ENCODE measurements around the gene EXOC6B.

EXOC6B gene

DNA sequence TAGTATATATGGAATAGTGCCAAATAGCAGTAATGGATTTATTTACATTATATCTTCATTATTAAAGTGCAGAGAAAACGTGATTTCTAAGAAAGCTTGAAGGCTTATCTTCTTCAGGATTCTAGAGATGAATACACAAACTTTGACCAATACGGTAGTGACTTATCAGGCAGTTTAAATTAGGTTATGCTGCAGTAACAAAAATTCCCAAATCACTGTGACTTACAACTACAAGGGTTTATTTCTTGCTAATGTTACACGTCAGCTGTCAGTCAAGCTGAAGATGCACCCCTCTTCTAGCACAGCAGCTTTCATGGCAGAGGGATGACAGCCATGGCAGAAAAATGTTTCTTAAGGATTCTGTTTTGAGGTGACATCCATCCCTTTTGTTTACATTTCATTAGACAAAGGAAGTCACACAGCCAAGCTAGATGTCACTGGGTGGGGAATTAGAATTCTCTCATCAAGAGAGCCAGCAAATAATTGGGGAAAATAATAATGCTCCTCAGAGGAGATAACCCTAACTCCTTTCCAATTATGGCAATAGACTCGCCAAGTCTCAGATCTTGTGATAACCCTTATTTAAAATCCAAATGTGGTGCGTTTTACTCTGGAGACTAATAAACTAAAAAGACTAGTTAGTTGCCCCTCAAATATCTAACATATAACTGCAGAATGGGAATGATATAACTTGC, 409.9 kb downstream of the EXOC6B start:
- no peak overlapping the region for H3K4me3 ChIP-seq (replicated peaks; ENCODE audit: low read depth, low read length)
- TF ChIP-seq, protein P1, sequence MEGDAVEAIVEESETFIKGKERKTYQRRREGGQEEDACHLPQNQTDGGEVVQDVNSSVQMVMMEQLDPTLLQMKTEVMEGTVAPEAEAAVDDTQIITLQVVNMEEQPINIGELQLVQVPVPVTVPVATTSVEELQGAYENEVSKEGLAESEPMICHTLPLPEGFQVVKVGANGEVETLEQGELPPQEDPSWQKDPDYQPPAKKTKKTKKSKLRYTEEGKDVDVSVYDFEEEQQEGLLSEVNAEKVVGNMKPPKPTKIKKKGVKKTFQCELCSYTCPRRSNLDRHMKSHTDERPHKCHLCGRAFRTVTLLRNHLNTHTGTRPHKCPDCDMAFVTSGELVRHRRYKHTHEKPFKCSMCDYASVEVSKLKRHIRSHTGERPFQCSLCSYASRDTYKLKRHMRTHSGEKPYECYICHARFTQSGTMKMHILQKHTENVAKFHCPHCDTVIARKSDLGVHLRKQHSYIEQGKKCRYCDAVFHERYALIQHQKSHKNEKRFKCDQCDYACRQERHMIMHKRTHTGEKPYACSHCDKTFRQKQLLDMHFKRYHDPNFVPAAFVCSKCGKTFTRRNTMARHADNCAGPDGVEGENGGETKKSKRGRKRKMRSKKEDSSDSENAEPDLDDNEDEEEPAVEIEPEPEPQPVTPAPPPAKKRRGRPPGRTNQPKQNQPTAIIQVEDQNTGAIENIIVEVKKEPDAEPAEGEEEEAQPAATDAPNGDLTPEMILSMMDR (IDR thresholded peaks at IDR 0.05; ENCODE audit: insufficient read depth, low read length, poor library complexity, severe bottlenecking): no peak
- DNase-seq (ENCODE audit: extremely low read depth, insufficient read length): no peak
- H3K27me3 ChIP-seq (replicated peaks; ENCODE audit: control insufficient read depth, insufficient read depth, low read length): no peaks in the 10 kb centered on the region
- no peaks in the 10 kb centered on the region for H3K36me3 ChIP-seq (ENCODE audit: control insufficient read depth, insufficient read depth, low read length)

DNA sequence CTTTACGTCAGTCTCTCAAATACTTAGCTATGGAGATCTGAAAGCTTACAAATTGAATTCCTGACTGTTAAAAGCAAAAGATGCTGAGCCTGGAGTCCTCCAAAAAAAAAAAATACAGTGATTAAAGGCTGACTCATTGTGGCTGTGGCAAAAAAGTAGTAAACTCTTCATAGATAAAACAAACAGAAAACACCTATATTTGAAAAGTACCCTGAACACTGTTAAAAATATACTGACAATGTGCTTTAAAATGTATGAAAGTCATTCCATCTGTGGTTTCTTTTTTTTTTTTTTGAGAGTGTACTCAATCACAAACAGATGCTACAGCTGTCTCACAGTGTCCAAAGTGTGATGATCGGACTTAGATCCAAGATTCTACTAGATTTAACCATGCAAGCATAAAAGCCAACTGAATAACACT, 410.6 kb downstream of the EXOC6B start:
- H3K27me3 ChIP-seq (replicated peaks; ENCODE audit: control insufficient read depth, insufficient read depth, low read length): no peaks in the 10 kb centered on the region
- TF ChIP-seq, protein P1 (IDR thresholded peaks at IDR 0.05; ENCODE audit: insufficient read depth, low read length, poor library complexity, severe bottlenecking): no peak
- no peaks in the 10 kb centered on the region for H3K36me3 ChIP-seq (ENCODE audit: control insufficient read depth, insufficient read depth, low read length)
- DNase-seq (ENCODE audit: extremely low read depth, insufficient read length): no peak
- H3K4me3 ChIP-seq (replicated peaks; ENCODE audit: low read depth, low read length): no peak overlapping the region

DNA sequence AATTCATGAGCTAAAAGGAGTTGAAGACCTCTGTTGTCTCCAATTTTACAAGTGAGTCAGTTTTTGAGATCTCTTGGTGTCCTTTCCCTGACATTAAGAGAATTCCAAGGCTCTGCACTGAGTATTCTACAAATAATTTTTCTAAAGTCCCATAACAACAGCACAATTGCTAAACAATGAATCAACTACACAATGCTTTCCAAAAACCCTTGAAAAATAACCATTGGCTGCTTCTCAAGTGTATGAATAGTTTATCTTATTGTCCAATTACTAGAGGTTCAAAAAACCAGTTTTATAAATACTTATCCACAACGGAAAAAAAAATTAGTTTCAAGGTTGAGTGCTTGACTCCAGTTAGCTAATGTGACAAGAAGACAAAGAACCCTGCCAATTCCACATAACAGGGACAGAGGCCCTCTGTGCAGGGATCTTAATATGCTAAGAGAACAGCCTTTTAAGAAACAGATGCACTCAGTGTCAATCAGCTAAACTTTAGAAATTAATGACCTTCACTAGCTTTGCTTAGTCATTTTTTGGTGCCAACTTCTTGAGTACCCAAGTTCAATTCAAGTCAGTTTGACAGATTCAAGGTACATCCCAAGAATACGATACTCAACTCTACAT, 411.6 kb downstream of the EXOC6B start:
- no peaks in the 10 kb centered on the region for H3K27me3 ChIP-seq (replicated peaks; ENCODE audit: control insufficient read depth, insufficient read depth, low read length)
- DNase-seq (ENCODE audit: extremely low read depth, insufficient read length): no peak
- H3K36me3 ChIP-seq (ENCODE audit: control insufficient read depth, insufficient read depth, low read length): no peaks in the 10 kb centered on the region
- TF ChIP-seq, protein P1 (IDR thresholded peaks at IDR 0.05; ENCODE audit: insufficient read depth, low read length, poor library complexity, severe bottlenecking): no peak
- no peak overlapping the region for H3K4me3 ChIP-seq (replicated peaks; ENCODE audit: low read depth, low read length)

DNA sequence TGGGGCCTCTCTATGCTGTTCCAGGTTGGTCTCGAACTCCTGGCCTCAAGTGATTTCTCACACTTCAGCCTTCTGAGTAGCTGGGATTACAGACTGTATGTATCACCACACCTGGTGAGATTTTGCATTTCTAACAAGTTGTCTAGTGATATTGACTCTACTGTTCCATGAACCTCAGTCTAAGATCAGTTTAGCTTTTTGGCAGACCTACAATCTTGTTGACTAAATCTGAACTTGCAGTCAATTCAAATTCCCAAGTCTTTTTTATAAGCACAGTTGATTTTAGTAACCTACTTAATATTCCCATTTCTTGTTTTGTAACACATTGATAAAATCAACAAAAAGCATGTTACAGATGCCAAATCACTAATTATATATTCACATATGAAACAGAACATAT, 412.1 kb downstream of the EXOC6B start:
- H3K27me3 ChIP-seq (replicated peaks; ENCODE audit: control insufficient read depth, insufficient read depth, low read length): no peaks in the 10 kb centered on the region
- H3K4me3 ChIP-seq (replicated peaks; ENCODE audit: low read depth, low read length): no peak overlapping the region
- TF ChIP-seq, protein P1 (IDR thresholded peaks at IDR 0.05; ENCODE audit: insufficient read depth, low read length, poor library complexity, severe bottlenecking): no peak
- DNase-seq (ENCODE audit: extremely low read depth, insufficient read length): no peak
- H3K36me3 ChIP-seq (ENCODE audit: control insufficient read depth, insufficient read depth, low read length): no peaks in the 10 kb centered on the region

DNA sequence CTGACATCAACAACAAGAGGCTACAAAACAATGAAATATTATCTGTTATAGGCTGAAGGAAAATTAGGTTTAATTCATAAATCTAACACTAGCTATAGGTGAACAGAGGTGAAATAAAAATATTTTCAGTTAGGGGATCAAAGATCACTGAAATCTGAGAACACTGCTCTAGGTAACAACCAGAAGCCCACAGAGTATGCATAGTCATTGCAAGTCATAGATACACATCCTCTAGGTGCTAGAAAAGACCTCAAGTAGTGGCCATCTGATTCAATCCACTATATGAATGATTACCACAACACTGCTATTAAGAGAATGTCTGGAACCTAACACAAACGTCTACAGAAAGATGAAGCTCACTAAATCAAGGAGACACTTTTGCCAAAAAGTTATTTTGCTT, 413.6 kb downstream of the EXOC6B start:
- H3K36me3 ChIP-seq (ENCODE audit: control insufficient read depth, insufficient read depth, low read length): no peaks in the 10 kb centered on the region
- H3K27me3 ChIP-seq (replicated peaks; ENCODE audit: control insufficient read depth, insufficient read depth, low read length): no peaks in the 10 kb centered on the region
- no peak for DNase-seq (ENCODE audit: extremely low read depth, insufficient read length)
- TF ChIP-seq, protein P1 (IDR thresholded peaks at IDR 0.05; ENCODE audit: insufficient read depth, low read length, poor library complexity, severe bottlenecking): no peak
- H3K4me3 ChIP-seq (replicated peaks; ENCODE audit: low read depth, low read length): no peak overlapping the region
